WI38 (cell line): Measurements from ENCODE around the gene GOLIM4.

Source experiments
- H3K4me3 ChIP-seq: 2 replicates; pipeline ENCODE4 v1.5.1; 2011; ENCODE audit warnings: low read depth, mild to moderate bottlenecking, control low read depth, low read length
- CTCF ChIP-seq: IDR thresholded peaks from 2 replicates; pipeline ENCODE4 v1.5.1; 2012; ENCODE audit warnings: low read depth, mild to moderate bottlenecking, control low read depth, low read length

GOLIM4 gene

DNA sequence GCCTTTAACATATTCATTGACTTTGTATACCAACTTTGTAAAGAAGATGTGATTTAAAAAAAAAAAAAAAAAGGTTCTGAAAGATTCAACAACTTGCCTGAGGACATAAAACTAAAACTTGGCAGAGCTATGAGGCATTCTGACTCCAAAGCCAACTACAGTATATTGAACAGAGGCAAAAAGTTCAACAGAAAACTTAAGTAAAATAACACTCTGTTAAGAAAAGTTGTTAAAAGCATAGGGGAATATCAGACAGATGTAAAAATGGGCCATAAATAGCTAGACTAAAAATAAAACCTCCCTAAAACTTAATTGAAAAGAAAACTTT, 23.4 kb downstream of the GOLIM4 start:
- TF ChIP-seq CTCF = no peak

DNA sequence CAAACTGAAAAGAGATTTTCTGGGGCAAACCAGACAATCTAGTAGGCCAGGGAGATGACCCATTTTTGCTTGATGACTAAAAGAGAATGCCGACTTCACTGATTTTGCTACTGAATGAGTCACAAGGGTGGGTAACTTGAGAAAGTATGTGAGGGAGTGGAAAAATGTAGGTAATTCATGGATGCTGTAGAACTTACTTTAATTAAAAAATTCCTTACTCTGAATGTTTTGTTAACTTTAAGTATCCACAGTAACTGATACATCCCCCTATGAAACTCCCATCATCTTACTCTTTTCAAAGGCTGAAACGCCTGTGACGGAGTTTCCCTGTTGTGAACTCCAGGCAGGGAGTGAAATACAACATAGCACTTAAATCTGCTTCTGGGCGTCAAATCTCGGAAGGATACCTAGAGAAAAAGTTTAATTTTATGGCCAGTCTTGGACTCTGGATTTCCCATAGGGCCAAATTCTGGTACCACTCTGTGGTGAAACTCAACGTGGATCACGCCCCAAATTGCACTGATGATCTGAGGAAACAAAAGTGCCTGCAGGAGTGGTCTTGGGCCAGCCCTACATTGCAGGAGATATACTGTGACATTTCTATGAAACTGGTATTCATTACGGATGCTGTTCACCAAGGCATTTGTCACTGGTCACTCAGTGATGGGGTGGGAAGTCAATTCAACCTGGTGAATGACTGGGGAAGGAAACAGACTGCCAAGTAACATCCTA, 24.0 kb downstream of the GOLIM4 start:
- H3K4me3 ChIP-seq = no peak overlapping the region
- no peak for TF ChIP-seq CTCF

More for the DNA sequence above, 23.4 kb downstream of the GOLIM4 start:
- no peak overlapping the region for H3K4me3 ChIP-seq

GRCh38 chr3:168070919-168071318, 24.8 kb downstream of the GOLIM4 start:
- H3K4me3 ChIP-seq = no peak overlapping the region
- TF ChIP-seq CTCF = no peak

DNA sequence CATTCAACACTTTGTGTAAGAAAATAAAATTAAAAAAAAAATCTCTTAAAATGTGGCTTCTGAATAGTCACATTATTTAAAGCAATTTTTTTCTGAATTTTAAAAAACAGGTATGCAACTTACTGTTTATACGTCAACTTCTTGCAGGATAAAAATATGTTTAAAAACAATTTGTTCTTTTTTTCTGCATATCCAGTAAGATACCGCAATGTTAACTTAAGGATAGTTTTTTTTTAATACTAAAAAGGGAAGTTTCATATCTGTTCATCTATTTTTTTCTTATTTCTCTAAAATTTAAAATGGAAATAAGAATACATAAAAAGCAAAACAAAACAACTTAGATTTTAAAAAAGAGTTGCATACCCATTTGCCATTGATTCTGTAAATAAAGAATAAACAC, 27.4 kb downstream of the GOLIM4 start:
- no peak overlapping the region for H3K4me3 ChIP-seq
- no peak for TF ChIP-seq CTCF

DNA sequence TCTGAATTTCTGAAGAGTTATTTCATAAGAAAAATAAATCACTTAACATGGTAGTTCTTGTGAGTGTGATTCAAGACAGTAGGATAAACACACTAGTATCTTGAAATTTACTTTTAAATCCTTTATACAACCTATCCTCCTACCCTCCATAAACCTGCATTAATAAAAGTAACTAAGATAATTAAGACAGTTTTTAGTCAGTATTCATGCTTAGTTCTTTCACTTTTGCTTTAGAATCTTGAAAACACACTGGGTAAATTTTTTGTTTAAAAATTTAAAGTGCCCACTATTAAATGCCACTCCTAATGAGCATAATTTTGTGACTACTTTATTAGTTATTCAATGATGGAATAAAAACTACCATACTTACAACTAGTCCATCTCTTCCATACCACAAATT, 28.8 kb downstream of the GOLIM4 start:
- no peak for TF ChIP-seq CTCF
- H3K4me3 ChIP-seq = no peak overlapping the region

- TF ChIP-seq CTCF = no peak
- no peak overlapping the region for H3K4me3 ChIP-seq
Observed at GRCh38 chr3:168065569-168065968, 30.2 kb downstream of the GOLIM4 start.

- H3K4me3 ChIP-seq = no peak overlapping the region
- TF ChIP-seq CTCF = no peak
Observed at GRCh38 chr3:168063122-168063521, 32.6 kb downstream of the GOLIM4 start.
